Measurements from ENCODE around the gene DYNLT2.

DNA sequence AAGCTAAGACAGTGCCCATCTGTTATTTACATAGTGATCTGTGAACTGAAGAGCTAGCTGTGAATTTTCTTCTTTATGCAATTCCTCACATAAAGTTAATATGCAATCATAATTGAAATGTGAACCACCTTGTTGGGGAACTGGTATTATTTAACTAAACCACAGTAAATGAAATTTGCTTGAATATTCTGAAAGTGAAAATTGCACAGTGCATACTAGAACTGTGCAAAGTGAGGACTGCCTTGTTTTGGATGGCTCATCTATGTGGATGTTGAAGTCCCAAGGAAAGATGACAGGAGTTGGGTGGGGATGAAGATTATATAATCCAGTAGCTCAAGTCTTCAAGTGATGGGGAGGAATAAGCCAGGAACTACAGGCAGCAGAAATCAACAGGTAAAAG is 21.4 kb downstream of the DYNLT2 start:
- TF ChIP-seq CTCF (IDR thresholded peaks at IDR 0.05): no peak
- no peak for TF ChIP-seq E2F4 (CRISPR knock-in tag; IDR thresholded peaks at IDR 0.05; ENCODE audit: borderline replicate concordance, low read depth)
- TF ChIP-seq, protein P1, sequence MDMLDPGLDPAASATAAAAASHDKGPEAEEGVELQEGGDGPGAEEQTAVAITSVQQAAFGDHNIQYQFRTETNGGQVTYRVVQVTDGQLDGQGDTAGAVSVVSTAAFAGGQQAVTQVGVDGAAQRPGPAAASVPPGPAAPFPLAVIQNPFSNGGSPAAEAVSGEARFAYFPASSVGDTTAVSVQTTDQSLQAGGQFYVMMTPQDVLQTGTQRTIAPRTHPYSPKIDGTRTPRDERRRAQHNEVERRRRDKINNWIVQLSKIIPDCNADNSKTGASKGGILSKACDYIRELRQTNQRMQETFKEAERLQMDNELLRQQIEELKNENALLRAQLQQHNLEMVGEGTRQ (CRISPR knock-in tag; IDR thresholded peaks at IDR 0.05): no peak
- TF ChIP-seq JUN (CRISPR knock-in tag; IDR thresholded peaks at IDR 0.05): no peak
- TF ChIP-seq ZBTB21 (CRISPR knock-in tag; IDR thresholded peaks at IDR 0.05; ENCODE audit: borderline replicate concordance): no peak
- TF ChIP-seq AR (CRISPR knock-in tag; IDR thresholded peaks at IDR 0.05): no peak
- TF ChIP-seq, protein P2, sequence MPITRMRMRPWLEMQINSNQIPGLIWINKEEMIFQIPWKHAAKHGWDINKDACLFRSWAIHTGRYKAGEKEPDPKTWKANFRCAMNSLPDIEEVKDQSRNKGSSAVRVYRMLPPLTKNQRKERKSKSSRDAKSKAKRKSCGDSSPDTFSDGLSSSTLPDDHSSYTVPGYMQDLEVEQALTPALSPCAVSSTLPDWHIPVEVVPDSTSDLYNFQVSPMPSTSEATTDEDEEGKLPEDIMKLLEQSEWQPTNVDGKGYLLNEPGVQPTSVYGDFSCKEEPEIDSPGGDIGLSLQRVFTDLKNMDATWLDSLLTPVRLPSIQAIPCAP (CRISPR knock-in tag; IDR thresholded peaks at IDR 0.05): no peak
- TF ChIP-seq, protein P3, sequence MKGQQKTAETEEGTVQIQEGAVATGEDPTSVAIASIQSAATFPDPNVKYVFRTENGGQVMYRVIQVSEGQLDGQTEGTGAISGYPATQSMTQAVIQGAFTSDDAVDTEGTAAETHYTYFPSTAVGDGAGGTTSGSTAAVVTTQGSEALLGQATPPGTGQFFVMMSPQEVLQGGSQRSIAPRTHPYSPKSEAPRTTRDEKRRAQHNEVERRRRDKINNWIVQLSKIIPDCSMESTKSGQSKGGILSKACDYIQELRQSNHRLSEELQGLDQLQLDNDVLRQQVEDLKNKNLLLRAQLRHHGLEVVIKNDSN (CRISPR knock-in tag; IDR thresholded peaks at IDR 0.05): no peak
- TF ChIP-seq, protein P4, sequence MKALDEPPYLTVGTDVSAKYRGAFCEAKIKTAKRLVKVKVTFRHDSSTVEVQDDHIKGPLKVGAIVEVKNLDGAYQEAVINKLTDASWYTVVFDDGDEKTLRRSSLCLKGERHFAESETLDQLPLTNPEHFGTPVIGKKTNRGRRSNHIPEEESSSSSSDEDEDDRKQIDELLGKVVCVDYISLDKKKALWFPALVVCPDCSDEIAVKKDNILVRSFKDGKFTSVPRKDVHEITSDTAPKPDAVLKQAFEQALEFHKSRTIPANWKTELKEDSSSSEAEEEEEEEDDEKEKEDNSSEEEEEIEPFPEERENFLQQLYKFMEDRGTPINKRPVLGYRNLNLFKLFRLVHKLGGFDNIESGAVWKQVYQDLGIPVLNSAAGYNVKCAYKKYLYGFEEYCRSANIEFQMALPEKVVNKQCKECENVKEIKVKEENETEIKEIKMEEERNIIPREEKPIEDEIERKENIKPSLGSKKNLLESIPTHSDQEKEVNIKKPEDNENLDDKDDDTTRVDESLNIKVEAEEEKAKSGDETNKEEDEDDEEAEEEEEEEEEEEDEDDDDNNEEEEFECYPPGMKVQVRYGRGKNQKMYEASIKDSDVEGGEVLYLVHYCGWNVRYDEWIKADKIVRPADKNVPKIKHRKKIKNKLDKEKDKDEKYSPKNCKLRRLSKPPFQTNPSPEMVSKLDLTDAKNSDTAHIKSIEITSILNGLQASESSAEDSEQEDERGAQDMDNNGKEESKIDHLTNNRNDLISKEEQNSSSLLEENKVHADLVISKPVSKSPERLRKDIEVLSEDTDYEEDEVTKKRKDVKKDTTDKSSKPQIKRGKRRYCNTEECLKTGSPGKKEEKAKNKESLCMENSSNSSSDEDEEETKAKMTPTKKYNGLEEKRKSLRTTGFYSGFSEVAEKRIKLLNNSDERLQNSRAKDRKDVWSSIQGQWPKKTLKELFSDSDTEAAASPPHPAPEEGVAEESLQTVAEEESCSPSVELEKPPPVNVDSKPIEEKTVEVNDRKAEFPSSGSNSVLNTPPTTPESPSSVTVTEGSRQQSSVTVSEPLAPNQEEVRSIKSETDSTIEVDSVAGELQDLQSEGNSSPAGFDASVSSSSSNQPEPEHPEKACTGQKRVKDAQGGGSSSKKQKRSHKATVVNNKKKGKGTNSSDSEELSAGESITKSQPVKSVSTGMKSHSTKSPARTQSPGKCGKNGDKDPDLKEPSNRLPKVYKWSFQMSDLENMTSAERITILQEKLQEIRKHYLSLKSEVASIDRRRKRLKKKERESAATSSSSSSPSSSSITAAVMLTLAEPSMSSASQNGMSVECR (CRISPR knock-in tag; IDR thresholded peaks at IDR 0.05; ENCODE audit: borderline replicate concordance): no peak
- TF ChIP-seq, protein P5, sequence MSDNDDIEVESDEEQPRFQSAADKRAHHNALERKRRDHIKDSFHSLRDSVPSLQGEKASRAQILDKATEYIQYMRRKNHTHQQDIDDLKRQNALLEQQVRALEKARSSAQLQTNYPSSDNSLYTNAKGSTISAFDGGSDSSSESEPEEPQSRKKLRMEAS (CRISPR knock-in tag; IDR thresholded peaks at IDR 0.05): no peak
- no peak for TF ChIP-seq KAT7 (CRISPR knock-in tag; IDR thresholded peaks at IDR 0.05; ENCODE audit: borderline replicate concordance)
- TF ChIP-seq NFATC4 (CRISPR knock-in tag; IDR thresholded peaks at IDR 0.05): no peak
